RWPE2 (cell line): ENCODE measurements around the gene DUSP8.
"Not testable (repeated sequence)": the region's sequence is repeated elsewhere in the genome, so short reads cannot be mapped to it uniquely, and the experiment has no call there.

Source experiments
- ATAC-seq: fragments of 200-7000 bp; cut with Tn5 transposase; 3 replicates; pipeline ENCODE4 v1.9.1; 2021; ENCODE audit warnings: low read depth
- DNase-seq: peaks from one replicate; pipeline ENCODE4 v3.0.0-alpha.2; 2020; ENCODE audit warnings: low spot score
- H3K27ac ChIP-seq: fragments of 450-650 bp; 2 replicates; pipeline ENCODE4 v1.5.1; 2017; ENCODE audit warnings: mild to moderate bottlenecking; ENCODE audit not compliant: poor library complexity, severe bottlenecking
- H3K27me3 ChIP-seq: fragments of 250-450 bp; sonication (Bioruptor Pico); 2 replicates; pipeline ENCODE4 v1.5.1; 2021; ENCODE audit warnings: mild to moderate bottlenecking, moderate library complexity; ENCODE audit not compliant: insufficient read depth, poor library complexity, severe bottlenecking
- H3K36me3 ChIP-seq: fragments of 250-450 bp; sonication (Bioruptor Pico); 2 replicates; pipeline ENCODE4 v1.5.1; 2020; ENCODE audit warnings: low read depth, mild to moderate bottlenecking, moderate library complexity
- H3K4me1 ChIP-seq: fragments of 250-450 bp; sonication (Bioruptor Pico); 2 replicates; pipeline ENCODE4 v1.5.1; 2021; ENCODE audit warnings: mild to moderate bottlenecking, moderate library complexity; ENCODE audit not compliant: insufficient read depth, poor library complexity, severe bottlenecking
- H3K4me3 ChIP-seq: fragments of 250-450 bp; sonication (Bioruptor Pico); 2 replicates; pipeline ENCODE4 v1.5.1; 2021; ENCODE audit warnings: mild to moderate bottlenecking, moderate library complexity; ENCODE audit not compliant: severe bottlenecking
- H3K9me3 ChIP-seq: fragments of 250-450 bp; sonication (Bioruptor Pico); 2 replicates; pipeline ENCODE4 v1.5.1; 2021; ENCODE audit warnings: mild to moderate bottlenecking, moderate library complexity; ENCODE audit not compliant: severe bottlenecking
- TF ChIP-seq, protein P1 (sequence below): fragments of 450-650 bp; IDR thresholded peaks from one replicate; pipeline ENCODE4 v1.5.1; 2017; ENCODE audit warnings: mild to moderate bottlenecking, moderate library complexity; ENCODE audit not compliant: poor library complexity, severe bottlenecking

The DUSP8 gene

GRCh38 chr11:1604711-1605110 lies 32.6 kb upstream of the DUSP8 start:
- TF ChIP-seq, protein P1, sequence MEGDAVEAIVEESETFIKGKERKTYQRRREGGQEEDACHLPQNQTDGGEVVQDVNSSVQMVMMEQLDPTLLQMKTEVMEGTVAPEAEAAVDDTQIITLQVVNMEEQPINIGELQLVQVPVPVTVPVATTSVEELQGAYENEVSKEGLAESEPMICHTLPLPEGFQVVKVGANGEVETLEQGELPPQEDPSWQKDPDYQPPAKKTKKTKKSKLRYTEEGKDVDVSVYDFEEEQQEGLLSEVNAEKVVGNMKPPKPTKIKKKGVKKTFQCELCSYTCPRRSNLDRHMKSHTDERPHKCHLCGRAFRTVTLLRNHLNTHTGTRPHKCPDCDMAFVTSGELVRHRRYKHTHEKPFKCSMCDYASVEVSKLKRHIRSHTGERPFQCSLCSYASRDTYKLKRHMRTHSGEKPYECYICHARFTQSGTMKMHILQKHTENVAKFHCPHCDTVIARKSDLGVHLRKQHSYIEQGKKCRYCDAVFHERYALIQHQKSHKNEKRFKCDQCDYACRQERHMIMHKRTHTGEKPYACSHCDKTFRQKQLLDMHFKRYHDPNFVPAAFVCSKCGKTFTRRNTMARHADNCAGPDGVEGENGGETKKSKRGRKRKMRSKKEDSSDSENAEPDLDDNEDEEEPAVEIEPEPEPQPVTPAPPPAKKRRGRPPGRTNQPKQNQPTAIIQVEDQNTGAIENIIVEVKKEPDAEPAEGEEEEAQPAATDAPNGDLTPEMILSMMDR = no peak
- ATAC-seq (no peak), DNase-seq (no peak)
- Histone ChIP-seq H3K9me3 (no peaks in the 10 kb centered on the region), H3K27me3 (peaks cover 5% of the 10 kb centered on the region), H3K27ac (no peak overlapping the region), H3K4me3 (no peak overlapping the region), H3K36me3 (no peaks in the 10 kb centered on the region), H3K4me1 (no peaks in the 10 kb centered on the region)

- no peaks in the 10 kb centered on the region for H3K9me3 ChIP-seq
- DNase-seq (no peak), ATAC-seq (no peak)
- TF ChIP-seq, protein P1 = no peak
- H3K27ac ChIP-seq = no peak overlapping the region
- H3K4me3 ChIP-seq = no peak overlapping the region
- no peaks in the 10 kb centered on the region for H3K36me3 ChIP-seq
- H3K4me1 ChIP-seq = no peaks in the 10 kb centered on the region
- H3K27me3 ChIP-seq = peaks cover 5% of the 10 kb centered on the region
Measured at GRCh38 chr11:1604181-1604580, 32.1 kb upstream of the DUSP8 start.

DNA sequence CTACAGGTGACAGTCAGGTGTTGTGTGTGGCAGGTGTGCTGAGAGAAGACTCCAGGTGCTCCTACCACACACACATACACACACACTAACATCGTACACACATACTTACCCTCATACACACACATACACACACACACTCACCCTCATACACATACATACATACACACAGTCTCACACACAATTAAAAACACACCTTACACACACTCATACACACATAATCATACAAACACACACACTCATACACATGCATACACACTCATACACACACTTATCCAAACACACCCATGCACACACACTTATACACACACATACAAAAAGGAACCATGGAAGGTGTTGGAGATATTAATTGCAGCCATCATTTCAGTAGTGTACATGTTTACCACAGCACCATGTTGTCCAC lies 31.6 kb upstream of the DUSP8 start:
- Histone ChIP-seq H3K27ac (no peak overlapping the region), H3K27me3 (peaks cover 5% of the 10 kb centered on the region), H3K9me3 (no peaks in the 10 kb centered on the region), H3K4me1 (no peaks in the 10 kb centered on the region), H3K36me3 (no peaks in the 10 kb centered on the region), H3K4me3 (no peak overlapping the region)
- ATAC-seq = no peak
- TF ChIP-seq, protein P1 = no peak
- no peak for DNase-seq

GRCh38 chr11:1601663-1602062 lies 29.6 kb upstream of the DUSP8 start:
- not testable (repeated sequence) for H3K27me3 ChIP-seq, H3K27ac ChIP-seq, DNase-seq, ATAC-seq, H3K4me3 ChIP-seq, H3K4me1 ChIP-seq, H3K9me3 ChIP-seq, H3K36me3 ChIP-seq

- Histone ChIP-seq H3K27ac (no peak overlapping the region), H3K9me3 (no peaks in the 10 kb centered on the region), H3K27me3 (peaks cover 5% of the 10 kb centered on the region), H3K4me3 (no peak overlapping the region), H3K36me3 (no peaks in the 10 kb centered on the region), H3K4me1 (no peaks in the 10 kb centered on the region)
- TF ChIP-seq, protein P1 = no peak
- DNase-seq (no peak), ATAC-seq (no peak)
Measured at GRCh38 chr11:1600626-1601025, 28.6 kb upstream of the DUSP8 start.
